ENCODE measurements around the gene MLLT6.

MLLT6 gene

GRCh38 chr17:38706505-38707216 lies 1.6 kb downstream of the MLLT6 start:
- no peak for DNase-seq (ENCODE audit: low spot score)

- no peak for DNase-seq (ENCODE audit: low spot score)
Measured at GRCh38 chr17:38707678-38708351, 2.7 kb downstream of the MLLT6 start.

DNA sequence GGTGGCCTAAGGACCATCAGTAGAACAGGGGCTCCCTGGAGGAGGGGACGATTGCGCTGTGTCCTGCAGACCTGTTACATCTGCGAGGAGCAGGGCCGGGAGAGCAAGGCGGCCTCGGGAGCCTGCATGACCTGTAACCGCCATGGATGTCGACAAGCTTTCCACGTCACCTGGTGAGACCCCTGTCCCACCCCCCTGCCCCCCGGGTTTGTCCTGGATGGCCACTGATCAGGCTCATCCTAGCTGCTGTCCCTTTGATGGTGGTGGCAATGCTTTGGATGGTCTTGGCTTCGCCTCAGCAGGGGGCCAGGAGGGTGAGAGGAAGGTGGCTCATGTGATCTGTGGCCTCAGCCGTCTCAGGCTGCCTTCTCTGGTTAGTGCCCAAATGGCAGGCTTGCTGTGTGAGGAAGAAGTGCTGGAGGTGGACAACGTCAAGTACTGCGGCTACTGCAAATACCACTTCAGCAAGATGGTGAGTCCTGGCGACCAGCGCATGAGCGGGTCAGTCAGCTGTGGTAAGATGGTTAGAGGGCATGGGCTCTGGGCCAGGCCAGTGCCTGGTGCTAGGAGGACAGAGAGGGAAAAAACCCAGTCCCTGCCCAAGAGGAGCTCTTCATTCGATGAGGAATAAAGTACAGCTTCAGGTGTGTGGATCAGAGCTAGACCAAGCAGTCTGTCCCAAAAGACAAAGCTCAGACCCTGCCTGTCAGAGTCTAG lies 4.2 kb downstream of the MLLT6 start:
- no peak for DNase-seq (ENCODE audit: low spot score)

GRCh38 chr17:38709864-38710603 lies 5.0 kb downstream of the MLLT6 start:
- DNase-seq (ENCODE audit: low spot score): no peak

- no peak for DNase-seq (ENCODE audit: low spot score)
Measured at GRCh38 chr17:38710604-38710962, 5.5 kb downstream of the MLLT6 start.

GRCh38 chr17:38710985-38711384 lies 5.9 kb downstream of the MLLT6 start:
- DNase-seq (ENCODE audit: low spot score): no peak

DNA sequence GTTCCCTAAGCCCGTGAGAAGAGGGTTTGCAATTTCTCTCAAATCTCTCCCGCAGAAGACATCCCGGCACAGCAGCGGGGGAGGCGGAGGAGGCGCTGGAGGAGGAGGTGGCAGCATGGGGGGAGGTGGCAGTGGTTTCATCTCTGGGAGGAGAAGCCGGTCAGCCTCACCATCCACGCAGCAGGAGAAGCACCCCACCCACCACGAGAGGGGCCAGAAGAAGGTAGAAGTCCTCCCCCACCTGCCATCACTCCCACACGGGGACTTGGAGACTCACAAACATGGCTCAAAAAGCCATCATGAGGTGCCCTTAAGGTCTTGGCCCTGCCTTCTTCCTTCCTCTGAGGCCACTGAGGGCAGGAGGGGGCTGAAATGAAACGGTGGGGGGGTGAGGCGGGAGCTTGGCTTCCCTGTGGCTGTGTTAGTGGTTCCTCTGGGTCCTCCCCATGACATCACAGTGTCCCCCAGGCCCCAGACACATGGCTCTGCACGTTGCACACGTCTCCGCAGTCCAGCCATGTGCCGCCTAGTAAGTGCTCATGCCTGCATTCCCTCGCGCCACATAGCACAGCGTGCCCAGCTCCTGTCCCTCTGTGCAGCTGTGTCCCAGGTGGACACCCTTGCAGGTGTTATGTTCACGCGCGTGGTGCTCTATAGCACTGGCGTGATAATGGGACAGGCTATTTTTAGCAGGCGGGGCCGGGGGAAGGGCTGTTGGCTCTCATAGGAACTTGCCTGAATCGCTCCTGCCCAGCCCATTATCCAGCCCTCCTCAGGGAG lies 6.9 kb downstream of the MLLT6 start:
- DNase-seq (ENCODE audit: low spot score): no peak

- no peak for DNase-seq (ENCODE audit: low spot score)
Measured at GRCh38 chr17:38712593-38712992, 7.5 kb downstream of the MLLT6 start.

DNA sequence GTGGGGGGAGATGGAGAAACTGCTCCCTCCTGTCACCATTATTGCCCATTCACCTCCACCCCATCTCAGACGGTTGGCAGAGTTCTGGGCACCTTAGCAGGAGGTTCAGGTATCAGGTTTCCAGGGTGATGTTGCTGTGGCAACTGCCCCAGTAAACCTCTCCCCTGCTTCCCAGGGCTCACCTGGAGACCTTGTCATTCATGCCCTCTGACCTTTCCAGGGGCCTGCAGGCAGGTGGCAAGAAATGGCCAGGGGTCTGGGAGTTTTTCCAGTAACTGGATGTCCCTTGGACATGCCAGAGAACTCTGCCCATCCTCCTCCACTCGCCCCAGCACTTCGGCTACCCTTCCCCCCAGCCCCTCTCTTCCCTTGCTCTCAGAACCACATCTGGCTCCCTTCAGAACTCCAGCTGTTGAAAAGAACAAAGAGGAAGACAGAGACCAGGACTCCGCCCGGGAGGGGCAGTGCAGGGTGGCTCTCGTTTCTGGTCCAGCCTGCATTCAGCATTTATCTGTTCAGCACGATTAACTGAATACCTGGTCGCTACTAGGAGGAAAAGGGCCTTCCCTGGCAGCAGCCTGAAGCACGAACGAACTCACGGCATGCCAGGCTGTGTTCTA lies 8.5 kb downstream of the MLLT6 start:
- no peak for DNase-seq (ENCODE audit: low spot score)

- DNase-seq (ENCODE audit: low spot score): no peak
Measured at GRCh38 chr17:38715216-38715943, 10.3 kb downstream of the MLLT6 start.

- no peak for DNase-seq (ENCODE audit: low spot score)
Measured at GRCh38 chr17:38716368-38717005, 11.4 kb downstream of the MLLT6 start.

- no peak for DNase-seq (ENCODE audit: low spot score)
Measured at GRCh38 chr17:38717139-38717745, 12.2 kb downstream of the MLLT6 start.

DNA sequence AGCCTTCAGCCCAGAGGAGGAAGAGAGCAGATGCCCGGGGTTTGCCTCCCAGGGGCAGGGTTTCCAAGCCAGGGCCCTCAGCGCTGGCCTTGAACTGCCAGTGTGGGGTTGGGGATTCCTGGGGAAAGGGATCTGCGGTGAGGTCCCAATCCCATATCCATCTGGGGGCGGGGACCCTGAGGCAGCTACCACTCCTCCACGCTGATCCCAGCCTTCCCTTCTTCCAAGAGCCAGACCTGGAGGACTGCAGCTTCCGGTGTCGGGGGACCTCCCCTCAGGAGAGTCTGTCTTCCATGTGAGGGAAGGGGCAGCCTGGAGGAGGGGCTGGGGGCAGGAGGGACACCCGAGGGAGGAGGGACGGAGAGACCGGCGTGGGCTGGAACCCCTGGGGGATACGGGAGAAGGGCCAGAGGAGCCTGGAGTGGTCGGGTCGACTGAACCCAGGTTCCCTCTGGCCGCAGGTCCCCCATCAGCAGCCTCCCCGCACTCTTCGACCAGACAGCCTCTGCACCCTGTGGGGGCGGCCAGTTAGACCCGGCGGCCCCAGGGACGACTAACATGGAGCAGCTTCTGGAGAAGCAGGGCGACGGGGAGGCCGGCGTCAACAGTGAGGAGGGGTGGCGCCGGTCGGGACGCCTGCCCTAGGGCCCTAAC lies 14.3 kb downstream of the MLLT6 start:
- DNase-seq (ENCODE audit: low spot score): no peak

DNA sequence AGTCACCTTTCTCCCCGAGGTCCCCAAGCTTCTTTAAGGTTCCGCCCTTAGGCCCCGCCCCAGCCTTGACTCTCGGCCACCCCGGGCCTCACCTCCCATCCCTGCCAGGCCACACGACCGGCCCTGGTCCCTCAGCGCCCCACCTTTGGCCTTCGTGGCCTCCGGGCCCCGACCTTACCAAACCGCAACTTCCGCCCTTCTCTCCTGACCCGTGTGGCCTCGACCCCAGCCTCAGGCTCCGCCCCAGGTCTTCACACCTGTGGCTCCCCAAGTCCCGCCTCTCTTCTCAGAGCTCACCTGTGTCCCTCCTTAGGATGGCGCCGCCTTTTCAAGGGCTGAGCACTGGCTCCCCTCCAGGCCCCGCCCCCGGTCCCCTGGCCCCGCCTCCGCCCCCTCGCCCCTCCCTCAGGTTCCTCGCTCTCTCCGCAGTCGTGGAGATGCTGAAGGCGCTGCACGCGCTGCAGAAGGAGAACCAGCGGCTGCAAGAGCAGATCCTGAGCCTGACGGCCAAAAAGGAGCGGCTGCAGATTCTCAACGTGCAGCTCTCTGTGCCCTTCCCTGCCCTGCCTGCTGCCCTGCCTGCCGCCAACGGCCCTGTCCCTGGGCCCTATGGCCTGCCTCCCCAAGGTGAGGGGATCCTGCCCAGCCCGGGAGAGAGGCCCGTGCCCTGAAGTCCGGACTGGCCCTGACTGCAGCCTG lies 15.0 kb downstream of the MLLT6 start:
- DNase-seq (ENCODE audit: low spot score): no peak

GRCh38 chr17:38720941-38721340 lies 15.9 kb downstream of the MLLT6 start:
- DNase-seq (ENCODE audit: low spot score): no peak

DNA sequence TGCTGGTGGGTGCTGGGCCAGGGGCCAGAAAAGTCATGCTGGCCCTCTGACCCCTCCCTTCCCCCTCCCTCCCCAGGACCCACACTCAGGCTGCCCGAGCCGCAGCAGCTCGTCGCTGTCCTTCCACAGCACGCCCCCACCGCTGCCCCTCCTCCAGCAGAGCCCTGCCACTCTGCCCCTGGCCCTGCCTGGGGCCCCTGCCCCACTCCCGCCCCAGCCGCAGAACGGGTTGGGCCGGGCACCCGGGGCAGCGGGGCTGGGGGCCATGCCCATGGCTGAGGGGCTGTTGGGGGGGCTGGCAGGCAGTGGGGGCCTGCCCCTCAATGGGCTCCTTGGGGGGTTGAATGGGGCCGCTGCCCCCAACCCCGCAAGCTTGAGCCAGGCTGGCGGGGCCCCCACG lies 16.7 kb downstream of the MLLT6 start:
- DNase-seq (ENCODE audit: low spot score): no peak

DNA sequence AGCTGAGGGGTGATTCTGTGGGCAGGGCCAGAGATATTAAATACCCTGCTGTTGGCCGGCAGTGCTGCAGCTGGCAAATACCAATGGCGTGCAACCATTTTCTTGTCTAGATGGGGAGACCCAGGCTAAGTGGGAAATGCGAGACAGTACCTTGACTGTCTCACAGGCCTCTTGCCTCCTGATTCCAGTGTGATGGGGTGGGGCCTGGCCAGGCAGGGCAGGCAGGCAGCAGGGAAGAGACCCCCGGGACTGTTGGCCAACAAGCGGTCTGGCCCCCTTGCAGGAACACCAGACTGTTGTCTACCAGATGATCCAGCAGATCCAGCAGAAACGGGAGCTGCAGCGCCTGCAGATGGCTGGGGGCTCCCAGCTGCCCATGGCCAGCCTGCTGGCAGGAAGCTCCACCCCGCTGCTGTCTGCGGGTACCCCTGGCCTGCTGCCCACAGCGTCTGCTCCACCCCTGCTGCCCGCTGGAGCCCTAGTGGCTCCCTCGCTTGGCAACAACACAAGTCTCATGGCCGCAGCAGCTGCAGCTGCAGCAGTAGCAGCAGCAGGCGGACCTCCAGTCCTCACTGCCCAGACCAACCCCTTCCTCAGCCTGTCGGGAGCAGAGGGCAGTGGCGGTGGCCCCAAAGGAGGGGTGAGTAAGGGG lies 19.4 kb downstream of the MLLT6 start:
- DNase-seq (ENCODE audit: low spot score): no peak

DNA sequence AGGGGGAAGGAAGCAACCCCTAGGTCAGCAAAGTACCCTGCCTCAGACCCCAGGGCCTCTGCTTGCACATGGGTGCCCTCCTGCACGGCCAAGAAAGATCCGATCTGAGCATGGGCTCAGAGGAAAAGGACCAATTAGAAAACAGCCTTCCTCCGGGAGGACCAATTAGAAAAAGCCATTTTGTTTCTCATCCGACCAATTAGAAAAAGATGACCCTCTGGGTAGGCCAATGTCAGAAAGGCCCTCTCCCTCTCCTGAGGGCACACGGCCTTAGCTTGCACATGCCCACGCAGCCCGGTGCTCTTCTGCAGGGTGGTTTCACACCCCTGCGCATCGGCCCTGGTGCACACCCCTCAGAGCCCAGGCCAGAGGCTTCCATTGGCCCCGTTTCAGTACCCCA lies 20.0 kb downstream of the MLLT6 start:
- DNase-seq (ENCODE audit: low spot score): no peak
